OCI-LY1 (cell line): ENCODE results near the gene ENOX2.

ENCODE experiments used
- H2AFZ ChIP-seq: fragments of 200-600 bp; sonication (generic), shearing (Covaris generic); 2 replicates; pipeline ENCODE4 v1.6.0; 2014; ENCODE audit warnings: antibody characterized with exemption, mild to moderate bottlenecking, low read length
- H3F3A ChIP-seq: fragments of 200-600 bp; sonication (generic), shearing (Covaris generic); 2 replicates; pipeline ENCODE4 v1.6.0; 2014; ENCODE audit warnings: mild to moderate bottlenecking, antibody characterized with exemption, low read length, moderate library complexity; ENCODE audit not compliant: insufficient read depth
- H3K27ac ChIP-seq: fragments of 200-600 bp; sonication (generic); 2 replicates; pipeline ENCODE4 v1.5.1; 2014; ENCODE audit warnings: low read length, mixed run types, mild to moderate bottlenecking, low read depth; ENCODE audit not compliant: poor library complexity, severe bottlenecking
- H3K27me3 ChIP-seq: fragments of 200-600 bp; sonication (generic); 2 replicates; pipeline ENCODE4 v1.6.0; 2014; ENCODE audit warnings: antibody characterized with exemption, mild to moderate bottlenecking, low read length, moderate library complexity; ENCODE audit not compliant: insufficient read depth
- H3K36me3 ChIP-seq: fragments of 200-600 bp; sonication (generic); 2 replicates; pipeline ENCODE4 v1.6.1; 2014; ENCODE audit warnings: mild to moderate bottlenecking, antibody characterized with exemption, low read length, moderate library complexity, mixed read lengths; ENCODE audit not compliant: insufficient read depth
- H3K4me1 ChIP-seq: fragments of 200-600 bp; sonication (generic); 2 replicates; pipeline ENCODE4 v1.5.1; 2014; ENCODE audit warnings: mild to moderate bottlenecking, low read length, moderate library complexity; ENCODE audit not compliant: insufficient read depth, severe bottlenecking
- H3K4me2 ChIP-seq: fragments of 200-600 bp; sonication (generic), shearing (Covaris generic); 2 replicates; pipeline ENCODE4 v1.6.1; 2014; ENCODE audit warnings: low read length
- H3K4me3 ChIP-seq: fragments of 200-600 bp; sonication (generic); 2 replicates; pipeline ENCODE4 v1.5.1; 2014; ENCODE audit warnings: low read length, low read depth, mild to moderate bottlenecking, mixed read lengths; ENCODE audit not compliant: poor library complexity, severe bottlenecking
- H3K79me2 ChIP-seq: fragments of 200-600 bp; shearing (Covaris generic); 2 replicates; pipeline ENCODE4 v1.6.1; 2016; ENCODE audit warnings: mixed run types, low read length, mixed read lengths; ENCODE audit not compliant: insufficient read depth
- H3K9ac ChIP-seq: fragments of 200-600 bp; sonication (generic), shearing (Covaris generic); 2 replicates; pipeline ENCODE4 v1.6.1; 2014; ENCODE audit warnings: mild to moderate bottlenecking, low read length, mixed read lengths
- H3K9me2 ChIP-seq: fragments of 200-600 bp; sonication (generic), shearing (Covaris generic); 2 replicates; pipeline ENCODE4 v1.6.1; 2014; ENCODE audit warnings: low read depth, mild to moderate bottlenecking, low read length, mixed read lengths
- H3K9me3 ChIP-seq: fragments of 200-600 bp; shearing (Covaris generic); 2 replicates; pipeline ENCODE4 v1.6.1; 2014; ENCODE audit warnings: low read length, mixed read lengths
- H4K20me1 ChIP-seq: fragments of 200-600 bp; sonication (generic), shearing (Covaris generic); 2 replicates; pipeline ENCODE4 v1.6.0; 2016; ENCODE audit warnings: mild to moderate bottlenecking, low read length; ENCODE audit not compliant: insufficient read depth
- EZH2 ChIP-seq: fragments of 200-600 bp; sonication (generic), shearing (Covaris generic); IDR thresholded peaks from 2 replicates; pipeline ENCODE4 v1.8.0; 2017; ENCODE audit warnings: borderline replicate concordance, mixed run types, mild to moderate bottlenecking, antibody characterized with exemption, low read length, moderate library complexity, mixed read lengths
- TF ChIP-seq, protein P1 (sequence below): fragments of 200-600 bp; sonication (generic), shearing (Covaris generic); IDR thresholded peaks from 2 replicates; pipeline ENCODE4 v1.5.1; 2017; ENCODE audit warnings: mild to moderate bottlenecking, antibody characterized with exemption, low read length, moderate library complexity, mixed read lengths

The ENOX2 gene

DNA sequence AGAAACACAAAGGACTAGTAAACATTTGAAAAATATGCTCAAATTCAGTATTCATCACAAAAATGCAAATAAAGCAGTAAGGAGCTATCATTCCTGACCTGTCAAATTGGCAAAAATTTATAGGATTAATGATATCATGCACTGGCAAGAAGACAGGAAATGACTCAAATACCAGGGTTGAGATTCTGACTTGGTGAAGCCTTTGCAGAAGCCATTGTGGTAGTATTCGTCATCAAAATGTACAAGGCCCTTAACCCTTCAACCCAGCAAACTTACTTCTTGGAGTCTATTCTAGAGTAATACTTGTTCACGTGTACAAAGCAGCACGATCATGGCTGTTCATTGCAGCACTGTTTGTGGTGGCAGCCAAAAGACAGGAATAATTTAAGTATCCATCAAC, 132.4 kb downstream of the ENOX2 start:
- H3K4me2 ChIP-seq = no peak overlapping the region

DNA sequence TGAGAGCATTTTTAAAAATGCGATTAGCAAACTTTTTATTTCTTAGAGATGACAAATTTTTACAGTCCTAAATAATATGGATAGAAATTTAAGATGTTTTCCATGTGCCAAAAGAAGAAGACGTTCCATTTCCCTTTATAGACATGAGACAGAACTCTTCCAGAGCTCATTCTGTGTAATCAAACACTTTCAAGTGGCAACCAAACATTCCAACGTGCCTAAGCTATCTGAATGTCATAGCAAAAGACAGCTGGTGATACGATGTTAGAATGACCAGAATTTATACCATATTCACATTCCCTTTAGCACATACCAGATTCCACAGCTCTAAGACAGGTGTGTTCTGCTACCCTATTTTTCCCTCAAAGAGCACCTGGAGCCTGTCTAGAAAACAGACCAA, 133.2 kb downstream of the ENOX2 start:
- Histone ChIP-seq H3K4me3 (no peak overlapping the region), H3K9ac (no peak overlapping the region), H3F3A (no peaks in the 10 kb centered on the region), H3K4me2 (no peak overlapping the region), H3K9me3 (no peaks in the 10 kb centered on the region), H3K79me2 (no peaks in the 10 kb centered on the region), H3K9me2 (no peaks in the 10 kb centered on the region), H3K27me3 (no peaks in the 10 kb centered on the region), H3K36me3 (no peaks in the 10 kb centered on the region), H3K27ac (no peak overlapping the region), H4K20me1 (no peaks in the 10 kb centered on the region), H2AFZ (no peak overlapping the region), H3K4me1 (no peaks in the 10 kb centered on the region)
- TF ChIP-seq, protein P1, sequence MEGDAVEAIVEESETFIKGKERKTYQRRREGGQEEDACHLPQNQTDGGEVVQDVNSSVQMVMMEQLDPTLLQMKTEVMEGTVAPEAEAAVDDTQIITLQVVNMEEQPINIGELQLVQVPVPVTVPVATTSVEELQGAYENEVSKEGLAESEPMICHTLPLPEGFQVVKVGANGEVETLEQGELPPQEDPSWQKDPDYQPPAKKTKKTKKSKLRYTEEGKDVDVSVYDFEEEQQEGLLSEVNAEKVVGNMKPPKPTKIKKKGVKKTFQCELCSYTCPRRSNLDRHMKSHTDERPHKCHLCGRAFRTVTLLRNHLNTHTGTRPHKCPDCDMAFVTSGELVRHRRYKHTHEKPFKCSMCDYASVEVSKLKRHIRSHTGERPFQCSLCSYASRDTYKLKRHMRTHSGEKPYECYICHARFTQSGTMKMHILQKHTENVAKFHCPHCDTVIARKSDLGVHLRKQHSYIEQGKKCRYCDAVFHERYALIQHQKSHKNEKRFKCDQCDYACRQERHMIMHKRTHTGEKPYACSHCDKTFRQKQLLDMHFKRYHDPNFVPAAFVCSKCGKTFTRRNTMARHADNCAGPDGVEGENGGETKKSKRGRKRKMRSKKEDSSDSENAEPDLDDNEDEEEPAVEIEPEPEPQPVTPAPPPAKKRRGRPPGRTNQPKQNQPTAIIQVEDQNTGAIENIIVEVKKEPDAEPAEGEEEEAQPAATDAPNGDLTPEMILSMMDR = no peak
- no peak for TF ChIP-seq EZH2

More for the DNA sequence above, 132.4 kb downstream of the ENOX2 start:
- Histone ChIP-seq H3K79me2 (no peaks in the 10 kb centered on the region), H3K9ac (no peak overlapping the region), H3K4me3 (no peak overlapping the region), H4K20me1 (no peaks in the 10 kb centered on the region), H3K9me3 (no peaks in the 10 kb centered on the region), H3K36me3 (no peaks in the 10 kb centered on the region), H2AFZ (no peak overlapping the region), H3F3A (no peaks in the 10 kb centered on the region), H3K9me2 (no peaks in the 10 kb centered on the region), H3K4me1 (no peaks in the 10 kb centered on the region), H3K27me3 (no peaks in the 10 kb centered on the region), H3K27ac (no peak overlapping the region)
- TF ChIP-seq, protein P1 = no peak
- TF ChIP-seq EZH2 = no peak

DNA sequence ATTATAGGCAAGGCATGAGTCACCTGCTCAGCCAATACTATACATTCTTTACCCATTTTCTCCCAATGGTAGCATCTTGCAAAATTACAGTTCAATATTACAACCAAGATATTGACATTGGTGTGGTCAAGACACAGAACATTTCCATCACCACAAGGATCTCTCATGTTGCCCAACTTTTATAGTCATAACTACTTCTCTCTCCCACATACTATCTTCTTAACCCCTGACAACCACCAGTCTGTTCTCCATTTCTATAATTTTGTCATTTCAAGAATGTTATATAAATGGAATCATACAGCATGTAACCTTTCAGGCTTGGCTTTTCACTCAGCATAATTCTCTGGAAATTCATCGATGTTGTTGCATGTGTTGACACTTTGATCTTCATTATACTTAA, 144.9 kb downstream of the ENOX2 start:
- H3K27ac ChIP-seq = no peak overlapping the region
- H3K4me3 ChIP-seq = no peak overlapping the region
- H3K4me2 ChIP-seq = no peak overlapping the region
- no peaks in the 10 kb centered on the region for H3K9me2 ChIP-seq
- H3K4me1 ChIP-seq = no peaks in the 10 kb centered on the region
- H2AFZ ChIP-seq = no peak overlapping the region
- no peaks in the 10 kb centered on the region for H3K9me3 ChIP-seq
- H3F3A ChIP-seq = no peaks in the 10 kb centered on the region
- H3K9ac ChIP-seq = no peak overlapping the region
- H3K79me2 ChIP-seq = no peaks in the 10 kb centered on the region
- no peaks in the 10 kb centered on the region for H3K27me3 ChIP-seq
- TF ChIP-seq EZH2 = no peak
- TF ChIP-seq, protein P1 = no peak
- H3K36me3 ChIP-seq = no peaks in the 10 kb centered on the region
- no peaks in the 10 kb centered on the region for H4K20me1 ChIP-seq
